DMS153 treated with DMSO at 0.1 percent for 48 hours (cell line): ENCODE data around the gene CEACAM16.

ENCODE experiments used
- DNase-seq: peaks from one replicate; lab custom pipeline; 2025; ENCODE audit not compliant: unreplicated experiment; lab: John Stamatoyannopoulos, UW

CEACAM16 gene

GRCh38 chr19:44757735-44758505, 59.0 kb downstream of the CEACAM16 start:
- DNase-seq: no peak

- no peak for DNase-seq
These were observed 59.6 kb downstream of the CEACAM16 start for GRCh38 chr19:44758596-44758995.

GRCh38 chr19:44759083-44759804, 60.3 kb downstream of the CEACAM16 start:
- no peak for DNase-seq
